Nephron (organoid): Measurements from ENCODE around the gene ZNF185.

Source experiments
- H3K27ac Mint-ChIP-seq, 3 experiments: 2 replicates each; pipeline ENCODE4 v1.8.0; 2020; ENCODE audit warnings: mixed read lengths in 3 of 3, mild to moderate bottlenecking in 2 of 3, moderate library complexity in 1 of 3
- H3K27me3 Mint-ChIP-seq: 2 replicates; pipeline ENCODE4 v1.8.0; 2021; ENCODE audit warnings: low read depth, mild to moderate bottlenecking, moderate library complexity, mixed read lengths
- H3K36me3 Mint-ChIP-seq: 2 replicates; pipeline ENCODE4 v1.8.0; 2020; ENCODE audit warnings: low read depth, mixed read lengths
- H3K4me1 Mint-ChIP-seq: 2 replicates; pipeline ENCODE4 v1.8.0; 2020; ENCODE audit warnings: mixed read lengths
- H3K4me3 Mint-ChIP-seq, 3 experiments: 2 replicates each; pipeline ENCODE4 v1.8.0; 2020; ENCODE audit warnings: mild to moderate bottlenecking in 3 of 3, mixed read lengths in 3 of 3, moderate library complexity in 2 of 3
- H3K9me3 Mint-ChIP-seq: 2 replicates; pipeline ENCODE4 v1.8.0; 2020; ENCODE audit warnings: mixed read lengths
- CTCF ChIP-seq, 3 experiments: fragments of 200-600 bp; sonication (generic); IDR thresholded peaks; one replicate each; pipeline ENCODE4 v1.5.0; 2021; ENCODE audit warnings: antibody characterized with exemption in 3 of 3; ENCODE audit not compliant: unreplicated experiment in 3 of 3

ZNF185 gene

GRCh38 chrX:152901816-152902501, 4.1 kb downstream of the ZNF185 start:
- Mint-ChIP-seq H3K4me3 (peak overlapping the region in 2 of 3 experiments; percentile 6), H3K4me1 (peaks cover 12% of the 10 kb centered on the region), H3K27ac (peak overlapping the region; percentile 47 to 61 (median 48)), H3K36me3 (no peaks in the 10 kb centered on the region), H3K27me3 (peaks cover 1% of the 10 kb centered on the region), H3K9me3 (peaks cover 8% of the 10 kb centered on the region)
- TF ChIP-seq CTCF (IDR thresholded peaks at IDR 0.05; ENCODE audit: unreplicated experiment in 3 of 3), result no peak

- Mint-ChIP-seq H3K27ac (peak overlapping the region; percentile 32 to 68 (median 45)), H3K27me3 (no peaks in the 10 kb centered on the region), H3K36me3 (no peaks in the 10 kb centered on the region), H3K4me1 (peaks cover 15% of the 10 kb centered on the region), H3K9me3 (peaks cover 8% of the 10 kb centered on the region), H3K4me3 (no peak overlapping the region)
- TF ChIP-seq CTCF (IDR thresholded peaks at IDR 0.05; ENCODE audit: unreplicated experiment in 3 of 3), result no peak
Measured at GRCh38 chrX:152902502-152902820, 4.6 kb downstream of the ZNF185 start.

- H3K27me3 Mint-ChIP-seq, result no peaks in the 10 kb centered on the region
- no peak for TF ChIP-seq CTCF (IDR thresholded peaks at IDR 0.05; ENCODE audit: unreplicated experiment in 3 of 3)
- no peaks in the 10 kb centered on the region for H3K36me3 Mint-ChIP-seq
- H3K9me3 Mint-ChIP-seq, result peaks cover 11% of the 10 kb centered on the region
- peak overlapping the region in 2 of 3 experiments; percentile 73 to 85 for H3K27ac Mint-ChIP-seq
- H3K4me3 Mint-ChIP-seq, result no peak overlapping the region
- peaks cover 15% of the 10 kb centered on the region for H3K4me1 Mint-ChIP-seq
Measured at GRCh38 chrX:152903589-152903988, 5.7 kb downstream of the ZNF185 start.

- no peaks in the 10 kb centered on the region for H3K36me3 Mint-ChIP-seq
- H3K9me3 Mint-ChIP-seq, result peaks cover 11% of the 10 kb centered on the region
- peak; percentile 61 to 68 (median 67) for TF ChIP-seq CTCF (IDR thresholded peaks at IDR 0.05; ENCODE audit: unreplicated experiment in 3 of 3)
- peak overlapping the region; percentile 73 to 85 (median 83) for H3K27ac Mint-ChIP-seq
- H3K4me3 Mint-ChIP-seq, result peak overlapping the region in 2 of 3 experiments; percentile 45 to 56
- no peaks in the 10 kb centered on the region for H3K27me3 Mint-ChIP-seq
- H3K4me1 Mint-ChIP-seq, result peaks cover 15% of the 10 kb centered on the region
Measured at GRCh38 chrX:152904151-152905080, 6.5 kb downstream of the ZNF185 start.

- H3K9me3 Mint-ChIP-seq, result peaks cover 12% of the 10 kb centered on the region
- no peak overlapping the region for H3K27ac Mint-ChIP-seq
- no peak overlapping the region for H3K4me3 Mint-ChIP-seq
- no peaks in the 10 kb centered on the region for H3K36me3 Mint-ChIP-seq
- peaks cover 4% of the 10 kb centered on the region for H3K27me3 Mint-ChIP-seq
- H3K4me1 Mint-ChIP-seq, result peaks cover 15% of the 10 kb centered on the region
- TF ChIP-seq CTCF (IDR thresholded peaks at IDR 0.05; ENCODE audit: unreplicated experiment in 3 of 3), result no peak
Measured at GRCh38 chrX:152905081-152905420, 7.2 kb downstream of the ZNF185 start.
